ENCODE measurements around the gene DTWD1. TPM values are rescaled to one million over a fixed set of nuclear protein-coding genes. Genes with fewer than 3 reads are reported as not detected.
A peak's percentile ranks its signal among the peaks of the same experiment; 100 is the strongest.
"Not testable (repeated sequence)": the region's sequence is repeated elsewhere in the genome, so short reads cannot be mapped to it uniquely, and the experiment has no call there.

Gene DTWD1, protein sequence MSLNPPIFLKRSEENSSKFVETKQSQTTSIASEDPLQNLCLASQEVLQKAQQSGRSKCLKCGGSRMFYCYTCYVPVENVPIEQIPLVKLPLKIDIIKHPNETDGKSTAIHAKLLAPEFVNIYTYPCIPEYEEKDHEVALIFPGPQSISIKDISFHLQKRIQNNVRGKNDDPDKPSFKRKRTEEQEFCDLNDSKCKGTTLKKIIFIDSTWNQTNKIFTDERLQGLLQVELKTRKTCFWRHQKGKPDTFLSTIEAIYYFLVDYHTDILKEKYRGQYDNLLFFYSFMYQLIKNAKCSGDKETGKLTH
- total RNA-seq, result 10 to 100 TPM; 12.5 to 22.1 TPM

DNA sequence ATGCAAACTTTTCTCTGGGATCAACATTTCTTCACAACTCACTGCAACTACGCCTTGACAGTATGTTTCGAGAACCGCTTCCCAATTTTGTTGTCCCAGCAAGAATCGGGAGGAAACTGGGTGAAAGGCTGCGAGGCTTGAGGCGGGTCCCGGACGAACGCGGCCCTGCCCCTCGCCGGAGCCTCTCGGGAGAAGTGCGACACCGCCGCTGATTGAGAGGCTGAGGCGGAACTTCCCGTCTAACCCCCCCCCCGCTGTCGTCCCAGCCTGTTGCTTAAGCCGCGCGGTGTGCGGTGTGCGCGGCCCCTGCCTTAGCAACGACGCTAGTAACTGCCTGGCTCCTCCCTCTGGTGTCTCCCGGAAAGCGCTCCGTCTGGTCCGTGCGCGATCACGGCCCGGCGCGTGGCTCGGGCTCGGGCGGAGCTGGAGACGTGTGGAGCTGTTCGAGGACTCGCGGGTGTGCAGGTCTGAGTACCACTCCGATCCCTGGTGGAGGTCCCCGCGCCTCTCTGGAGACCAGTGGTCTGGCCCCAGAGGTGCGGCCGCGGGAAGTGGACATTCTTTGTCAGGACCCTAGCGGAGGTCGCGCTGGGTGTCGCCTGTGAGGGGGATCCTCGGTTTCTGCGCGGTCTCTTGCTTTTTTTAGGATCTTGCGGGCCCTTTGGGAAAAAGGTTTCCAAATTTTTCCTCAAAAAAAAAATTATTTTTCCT lies at the start of gene DTWD1, which contains the start of gene FAM227B:
Gene DTWD1 (plus strand): TSS at position 391 of the 711 bp plus-strand sequence. CDS start 4,120 bp downstream, outside the sequence.
Gene FAM227B (minus strand): TSS at position 161 of the 711 bp plus-strand sequence. CDS start 5,647 bp downstream, outside the sequence.
- Histone ChIP-seq H3K27me3 (no peaks in the 10 kb centered on the region), H3K4me1 (peaks cover 36% of the 10 kb centered on the region), H3K9me3 (no peaks in the 10 kb centered on the region), H3K36me3 (replicated peaks in 1 of 2; ENCODE audit: insufficient read depth in 1 of 2, low read depth in 2 of 2) (peaks cover 0 to 1% of the 10 kb centered on the region in 2 donors), H3K27ac (peak within 1 kb of the TSS; percentile 90 to 95 (median 92)), H3K4me3 (peak within 1 kb of the TSS; percentile 68 to 78)
- 0% methylated on average over 49 to 59 of the region's 59 CpGs for WGBS, 2 donors
- intact Hi-C loops (cut with DNase I), result loop anchor here (10.0 kb wide), 1 partner anchor 746 kb away; the partner anchor contains the start of gene EID1
- TF ChIP-seq CTCF (IDR thresholded peaks at IDR 0.05) (peak in 4 of 7 experiments; percentile 2 to 26 (median 24)), POLR2A (IDR thresholded peaks at IDR 0.05) (peak; percentile 92 to 98 (median 97))
- ATAC-seq (peak; percentile 99), DNase-seq (peak; percentile 97 to 98 (median 98))

GRCh38 chr15:49573421-49573820 lies 47.4 kb upstream of the DTWD1 start:
- intact Hi-C loops (cut with DNase I), result no loop called here
- no peak overlapping the region for H3K27ac ChIP-seq
- DNase-seq (no peak), ATAC-seq (no peak)
- WGBS, 2 donors, result 100% methylated on average over 1 of the region's 1 CpG
- H3K4me3 ChIP-seq, result no peak overlapping the region
- no peaks in the 10 kb centered on the region for H3K9me3 ChIP-seq
- no peaks in the 10 kb centered on the region for H3K36me3 ChIP-seq (replicated peaks in 1 of 2; ENCODE audit: insufficient read depth in 1 of 2, low read depth in 2 of 2)
- H3K27me3 ChIP-seq, result no peaks in the 10 kb centered on the region
- TF ChIP-seq CTCF (IDR thresholded peaks at IDR 0.05) (no peak), POLR2A (IDR thresholded peaks at IDR 0.05) (no peak)
- H3K4me1 ChIP-seq, result no peaks in the 10 kb centered on the region

- H3K27ac ChIP-seq, result no peak overlapping the region
- DNase-seq (no peak), ATAC-seq (no peak)
- H3K4me1 ChIP-seq, result no peaks in the 10 kb centered on the region
- H3K36me3 ChIP-seq (replicated peaks in 1 of 2; ENCODE audit: insufficient read depth in 1 of 2, low read depth in 2 of 2), result no peaks in the 10 kb centered on the region
- H3K9me3 ChIP-seq, result no peaks in the 10 kb centered on the region
- intact Hi-C loops (cut with DNase I), result no loop called here
- no peak for TF ChIP-seq CTCF (IDR thresholded peaks at IDR 0.05)
- TF ChIP-seq POLR2A (IDR thresholded peaks at IDR 0.05), result no peak
- no peak overlapping the region for H3K4me3 ChIP-seq
- H3K27me3 ChIP-seq, result no peaks in the 10 kb centered on the region
These were observed 31.8 kb upstream of the DTWD1 start for GRCh38 chr15:49589030-49589429.

DNA sequence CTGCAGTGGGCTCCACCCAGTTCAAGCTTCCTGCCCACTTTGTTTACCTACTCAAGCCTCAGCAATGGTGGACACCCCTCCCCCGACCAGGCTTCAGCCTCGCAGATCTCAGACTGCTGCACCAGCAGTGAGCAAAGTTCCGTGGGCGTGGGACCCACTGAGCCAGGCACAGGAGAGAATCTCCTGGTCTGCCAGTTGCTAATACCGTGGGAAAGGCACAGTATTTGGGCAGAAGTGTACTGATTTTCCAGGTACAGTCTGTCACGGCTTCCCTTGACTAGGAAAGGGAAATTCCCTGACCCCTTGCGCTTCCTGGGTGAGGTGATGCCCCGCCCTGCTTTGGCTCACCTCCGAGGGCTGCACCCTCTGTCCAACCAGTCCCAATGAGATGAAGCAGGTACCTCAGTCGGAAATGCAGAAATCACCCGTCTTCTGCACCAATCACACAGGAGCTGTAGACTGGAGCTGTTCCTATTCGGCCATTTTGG lies 28.0 kb upstream of the DTWD1 start:
- H3K27me3 ChIP-seq; ATAC-seq; H3K9me3 ChIP-seq; H3K4me1 ChIP-seq; H3K27ac ChIP-seq; intact Hi-C loops (cut with DNase I); H3K36me3 ChIP-seq (replicated peaks in 1 of 2; ENCODE audit: insufficient read depth in 1 of 2, low read depth in 2 of 2); DNase-seq; H3K4me3 ChIP-seq: not testable (repeated sequence)
- 93 to 98% methylated on average over 7 to 9 of the region's 12 CpGs for WGBS, 2 donors
